Stimulated activated CD8-positive, alpha-beta memory T cell treated with anti-CD3 and anti-CD28 coated beads, Interleukin-4, amount 100 ng/mL, for 24 hours (primary cell): ENCODE results near the gene KPNA1.
"Not testable (repeated sequence)": the region's sequence is repeated elsewhere in the genome, so short reads cannot be mapped to it uniquely, and the experiment has no call there.

Source experiments
- DNase-seq: peaks from one replicate; pipeline ENCODE4 v3.0.0-alpha.2; 2020; ENCODE audit warnings: low read depth

KPNA1 gene

DNA sequence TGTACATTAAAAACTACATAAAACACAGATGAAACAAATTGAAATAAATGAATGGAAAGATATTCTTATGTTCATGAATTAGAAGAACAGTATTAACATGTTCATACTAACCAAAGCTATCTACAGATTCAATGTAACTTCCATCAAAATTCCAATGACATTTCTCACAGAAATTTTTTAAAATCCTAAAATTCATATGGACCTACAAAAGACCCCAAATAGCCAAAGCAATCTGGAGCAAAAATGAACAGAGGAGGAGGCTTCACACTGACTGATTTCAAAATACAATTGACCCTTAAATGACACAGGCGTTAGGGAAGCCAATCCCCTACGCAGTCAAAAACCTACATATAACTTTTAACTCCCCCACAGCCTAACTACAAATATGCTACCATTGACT is 39.4 kb downstream of the KPNA1 start:
- DNase-seq: no peak

DNA sequence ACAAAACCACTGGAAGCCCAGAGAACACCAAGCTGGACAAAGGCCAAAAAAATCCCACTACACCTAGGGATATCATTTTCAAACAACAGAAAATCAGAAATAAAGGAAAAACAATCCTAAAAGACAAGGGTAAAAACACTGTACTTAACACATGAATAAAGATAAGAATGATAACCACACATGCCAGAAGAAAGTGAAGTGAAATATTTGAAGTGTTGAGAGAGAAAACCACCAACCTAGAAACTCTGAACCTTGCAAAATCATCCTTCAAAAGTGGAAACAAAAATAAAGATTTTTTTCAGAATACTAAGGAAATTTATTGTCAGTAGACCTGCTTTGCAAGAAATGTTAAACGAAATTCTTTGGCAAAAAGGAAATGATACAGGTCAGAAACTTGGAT is 45.1 kb downstream of the KPNA1 start:
- DNase-seq: no peak

DNA sequence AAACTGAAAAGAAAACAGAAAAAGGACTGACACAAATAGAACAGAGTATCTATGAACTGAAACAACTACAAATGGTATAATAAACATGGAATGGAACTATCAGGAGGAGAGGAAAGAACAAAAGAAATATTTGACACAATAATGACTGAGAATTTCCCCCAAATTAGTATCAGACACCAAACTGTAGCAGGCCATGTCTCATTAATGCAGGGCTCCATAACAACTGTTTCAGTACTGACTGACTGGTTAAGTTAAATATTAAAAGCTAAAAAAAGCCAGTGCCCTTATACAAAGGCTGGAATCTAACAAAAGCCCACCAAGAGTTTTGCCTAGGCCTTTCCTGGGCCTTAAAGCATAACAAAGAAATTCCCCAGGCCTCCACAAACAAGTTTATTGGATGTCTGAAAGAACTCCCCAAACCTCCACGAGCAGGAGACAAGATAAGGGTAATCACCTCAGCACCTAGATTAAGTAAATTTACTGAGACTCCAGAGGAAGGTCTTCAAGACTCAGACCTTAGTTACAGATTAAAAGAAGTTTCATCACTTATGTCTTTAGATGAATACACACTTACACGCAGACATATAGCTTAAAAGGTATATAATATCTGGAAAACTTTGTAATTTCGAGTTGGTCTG is 45.7 kb downstream of the KPNA1 start:
- no peak for DNase-seq

DNA sequence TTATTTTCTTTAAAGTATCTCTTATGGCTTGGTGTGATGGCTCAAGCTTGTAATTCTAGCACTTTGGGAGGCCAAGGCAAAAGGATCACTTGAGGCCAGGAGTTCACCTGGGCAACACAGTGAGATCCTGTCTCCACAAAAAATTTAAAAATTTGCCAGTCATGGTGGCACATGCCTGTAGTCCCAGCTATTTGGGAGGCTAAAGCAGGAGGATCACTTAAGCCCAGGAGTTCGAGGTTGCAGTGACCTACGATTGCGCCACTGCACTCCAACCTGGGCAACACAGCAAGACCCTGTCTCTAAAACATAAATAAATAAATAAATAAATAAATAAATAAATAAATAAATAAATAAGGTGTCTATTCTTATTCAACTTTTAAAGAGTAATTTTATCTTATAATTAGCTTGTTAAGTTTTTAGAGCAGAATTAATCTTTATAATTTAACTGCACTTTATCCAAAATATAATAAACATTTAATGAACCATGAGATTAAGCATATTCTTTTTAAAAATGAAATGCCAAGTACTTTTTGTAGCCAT is 48.0 kb downstream of the KPNA1 start:
- DNase-seq: no peak

DNA sequence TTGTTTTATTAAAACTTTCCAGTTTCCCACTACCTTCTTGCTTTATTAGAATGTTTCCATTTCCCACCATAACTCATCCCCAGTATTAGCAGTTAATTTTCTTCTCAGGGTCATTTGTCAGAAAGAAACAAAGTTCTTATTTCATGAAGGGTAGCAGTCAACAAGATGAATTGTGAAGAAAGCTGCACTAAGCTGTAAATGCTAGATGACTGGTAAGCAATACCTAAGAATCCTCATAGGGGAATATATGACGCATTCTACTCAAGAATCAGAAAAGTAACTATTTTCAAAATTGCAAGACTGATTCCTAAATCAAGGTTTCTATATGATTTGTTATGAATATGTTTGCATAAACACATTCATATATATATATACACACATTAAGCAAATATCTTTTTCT is 50.1 kb downstream of the KPNA1 start:
- DNase-seq: no peak

DNA sequence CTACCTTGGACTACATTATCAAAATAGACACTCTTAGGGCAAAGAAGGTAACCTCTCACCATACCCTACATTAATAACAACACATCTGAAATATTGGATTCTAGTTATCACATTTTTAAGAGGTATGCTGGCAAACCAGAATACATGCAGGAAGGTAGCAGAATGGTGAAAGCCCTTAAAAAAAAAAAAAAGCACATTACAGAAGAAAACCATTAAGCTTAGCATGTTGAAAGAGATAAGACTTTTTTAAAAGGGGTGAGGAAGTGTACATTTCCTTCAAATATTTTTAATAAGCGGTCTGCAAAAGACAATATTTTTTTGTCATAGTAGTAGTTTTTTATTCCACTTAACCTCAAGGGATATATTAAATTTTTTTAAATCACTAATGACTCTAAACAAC is 52.3 kb downstream of the KPNA1 start:
- DNase-seq: no peak

DNA sequence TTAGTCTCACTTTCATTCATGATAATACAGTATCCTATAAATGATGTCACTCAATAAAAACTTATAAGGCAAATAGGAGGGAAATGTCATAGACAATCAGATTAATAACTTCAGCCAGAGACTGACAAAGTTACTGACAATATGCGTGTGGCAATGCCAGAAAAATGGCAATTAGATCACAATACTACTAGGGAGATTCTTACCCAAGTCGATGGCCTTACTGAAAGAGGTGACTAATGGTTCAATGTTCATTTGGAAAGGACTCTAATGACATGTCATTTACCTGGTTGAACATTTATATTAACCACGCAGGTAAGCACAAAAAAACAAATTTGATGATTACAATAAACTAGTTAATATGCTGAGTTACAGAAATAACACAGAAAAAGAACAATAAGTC is 52.9 kb downstream of the KPNA1 start:
- DNase-seq: no peak

DNA sequence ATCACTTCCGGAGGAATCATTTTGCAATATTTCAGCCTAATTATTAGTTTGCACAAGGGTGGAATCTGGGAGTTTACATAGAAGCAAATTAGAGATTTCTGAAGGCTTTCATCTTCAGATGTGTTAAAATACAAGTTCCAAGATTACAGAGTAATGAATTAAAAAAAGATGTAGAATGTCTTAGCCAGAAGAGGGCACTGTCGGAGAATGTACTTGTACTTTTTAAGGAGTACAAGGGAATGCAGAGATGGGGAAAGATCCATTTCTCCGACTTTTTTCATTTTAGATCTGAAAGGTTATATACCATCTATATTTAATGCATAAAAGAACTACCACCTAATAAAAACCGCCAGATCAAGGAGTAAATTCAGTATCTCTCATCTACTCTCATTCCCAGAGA is 55.7 kb downstream of the KPNA1 start:
- DNase-seq: no peak

DNA sequence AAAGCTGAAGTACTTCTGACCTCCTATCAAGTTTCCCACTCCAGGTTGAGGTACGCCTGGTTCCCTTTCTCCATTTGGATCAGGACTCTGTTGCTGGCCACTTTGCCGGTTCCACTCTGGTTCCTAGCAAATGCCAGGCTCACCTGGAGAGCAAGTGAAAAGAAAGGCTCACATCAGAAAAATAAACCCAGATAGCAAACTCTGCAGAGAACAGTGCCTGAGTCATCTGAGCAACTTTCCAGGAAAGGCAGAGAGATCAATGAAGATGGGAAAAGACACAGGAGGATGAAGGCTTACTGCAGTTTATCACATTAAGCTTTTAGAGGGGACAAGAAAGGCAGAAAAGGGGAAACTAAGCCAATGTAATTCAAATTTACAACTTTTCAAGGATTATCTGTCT is 57.0 kb downstream of the KPNA1 start:
- DNase-seq: no peak

DNA sequence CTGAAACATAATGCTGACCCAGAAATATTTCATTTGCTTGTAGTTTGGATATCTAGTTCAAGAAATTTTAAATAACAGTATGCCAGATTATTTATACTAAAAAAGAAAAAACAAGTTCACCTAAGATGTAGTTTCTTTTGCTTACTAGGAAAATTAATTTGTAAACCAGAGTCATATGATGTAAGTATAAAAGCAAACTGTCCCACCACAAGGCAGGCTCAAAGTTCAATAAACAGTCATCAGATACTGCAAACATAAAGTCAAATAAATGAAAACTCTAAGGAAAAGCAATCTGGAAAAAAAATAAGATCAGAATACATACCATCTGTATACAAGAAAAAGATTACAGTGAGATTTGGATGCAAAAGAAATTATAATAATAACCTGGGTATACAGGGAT is 58.7 kb downstream of the KPNA1 start:
- DNase-seq: no peak

DNA sequence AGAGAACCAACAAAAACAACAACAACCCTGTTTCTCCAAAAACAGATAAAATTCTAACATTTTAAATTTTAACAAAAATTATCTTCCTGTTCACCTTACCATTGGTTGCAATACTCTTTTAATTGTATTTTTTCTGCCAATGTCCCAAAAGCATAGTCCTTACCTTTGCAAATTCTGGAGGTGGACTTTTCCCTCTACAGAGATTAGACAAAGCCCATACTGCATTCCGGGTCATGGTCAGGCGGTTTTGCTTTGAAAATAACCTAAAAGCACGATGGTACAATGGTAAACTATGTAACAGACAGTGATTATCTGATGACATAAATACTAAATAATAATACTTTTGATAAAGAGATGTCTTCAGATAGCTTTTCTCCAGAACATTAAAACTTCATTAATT is 63.4 kb downstream of the KPNA1 start:
- no peak for DNase-seq

DNA sequence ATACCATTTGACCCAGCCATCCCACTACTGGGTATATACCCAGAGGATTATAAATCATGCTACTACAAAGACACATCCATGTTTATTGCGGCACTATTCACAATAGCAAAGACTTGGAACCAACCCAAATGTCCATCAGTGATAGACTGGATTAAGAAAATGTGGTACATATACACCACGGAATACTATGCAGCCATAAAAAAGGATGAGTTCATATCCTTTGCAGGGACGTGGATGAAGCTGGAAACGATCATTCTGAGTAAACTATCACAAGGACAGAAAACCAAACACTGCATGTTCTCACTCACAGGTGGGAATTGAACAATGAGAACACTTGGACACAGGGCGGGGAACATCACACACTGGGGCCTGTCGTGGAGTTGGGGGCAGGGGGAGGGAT is 66.5 kb downstream of the KPNA1 start:
- not testable (repeated sequence) for DNase-seq

DNA sequence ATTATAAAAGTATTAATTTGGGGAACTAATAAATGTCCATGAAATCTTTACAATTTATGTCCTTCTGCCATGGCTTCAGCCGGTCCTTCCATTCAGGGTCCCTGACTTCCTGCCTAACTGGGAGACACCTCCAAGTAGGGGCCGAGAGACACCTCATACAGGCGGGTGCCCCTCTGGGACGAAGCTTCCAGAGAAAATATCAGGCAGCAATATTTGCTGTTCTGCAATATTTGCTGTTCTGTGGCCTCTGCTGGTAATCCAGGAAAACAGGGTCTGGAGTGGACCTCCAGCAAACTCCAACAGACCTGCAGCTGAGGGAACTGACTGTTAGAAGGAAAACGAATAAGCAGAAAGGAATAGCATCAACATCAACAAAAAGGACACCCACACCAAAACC is 70.2 kb downstream of the KPNA1 start:
- DNase-seq: not testable (repeated sequence)

DNA sequence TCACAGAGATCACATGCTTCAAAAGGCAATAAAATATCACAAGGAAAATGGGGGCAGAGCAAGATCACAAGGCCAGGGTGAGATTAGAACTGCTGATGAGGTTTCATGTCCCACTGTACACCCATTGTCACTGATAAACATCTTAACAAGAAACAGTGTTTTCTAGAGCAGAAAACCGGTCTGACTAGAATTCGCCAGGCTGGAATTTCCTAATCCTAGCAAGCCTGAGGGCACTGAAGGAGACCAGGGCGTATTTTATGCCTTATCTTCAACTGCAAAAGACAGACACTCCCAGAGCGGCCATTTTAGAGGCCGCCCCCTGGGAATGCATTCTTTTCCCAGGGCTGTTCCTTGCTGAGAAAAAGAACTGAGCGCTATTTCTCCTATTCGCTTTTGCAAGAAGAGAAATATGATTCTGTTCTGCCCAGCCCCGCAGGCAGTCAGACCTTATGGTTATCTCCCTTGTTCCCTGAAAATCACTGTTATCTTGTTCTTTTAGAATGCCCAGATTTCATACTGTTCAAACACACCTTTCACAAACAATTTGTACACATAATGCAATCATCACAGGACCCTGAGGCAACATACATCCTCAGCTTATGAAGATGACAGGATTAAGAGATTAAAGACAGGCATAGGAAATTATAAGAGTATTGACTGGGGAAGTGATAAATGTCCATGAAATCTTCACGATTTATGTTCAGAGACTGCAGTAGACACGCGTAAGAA is 70.8 kb downstream of the KPNA1 start:
- not testable (repeated sequence) for DNase-seq

DNA sequence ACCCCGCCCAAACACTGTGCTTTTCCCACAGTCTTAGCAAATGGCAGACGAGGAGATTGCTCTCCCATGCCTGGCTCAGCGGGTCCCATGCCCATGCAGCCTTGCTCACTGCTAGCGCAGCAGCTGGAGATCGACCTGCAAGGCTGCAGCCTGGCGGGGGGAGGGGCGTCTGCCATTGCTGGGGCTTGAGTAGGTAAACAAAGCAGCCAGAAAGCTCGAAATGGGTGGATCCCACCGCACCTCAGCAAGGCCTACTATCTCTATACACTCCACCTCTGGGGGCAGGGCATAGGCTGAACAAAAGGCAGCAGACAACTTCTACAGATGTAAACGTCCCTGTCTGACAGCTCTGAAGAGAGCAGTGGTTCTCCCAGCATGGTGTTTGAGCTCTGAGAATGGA is 71.6 kb downstream of the KPNA1 start:
- DNase-seq: no peak

DNA sequence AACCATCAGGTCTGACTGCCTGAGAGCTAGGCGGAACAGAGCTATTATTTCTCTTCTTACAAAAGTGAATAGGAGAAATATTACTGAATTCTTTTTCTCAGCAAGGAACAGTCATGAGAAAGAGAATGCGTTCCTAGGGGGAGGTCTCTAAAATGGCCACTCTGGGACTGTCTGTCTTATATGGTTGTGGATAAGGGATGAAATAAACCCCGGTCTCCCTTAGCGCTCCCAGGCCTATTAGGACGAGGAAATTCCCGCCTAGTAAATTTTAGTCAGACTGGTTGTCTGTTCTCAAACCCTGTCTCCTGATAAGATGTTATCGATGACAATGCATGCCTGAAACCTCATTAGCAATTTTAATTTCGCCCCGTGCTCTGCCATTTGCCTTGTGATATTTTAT is 78.8 kb downstream of the KPNA1 start:
- no peak for DNase-seq

DNA sequence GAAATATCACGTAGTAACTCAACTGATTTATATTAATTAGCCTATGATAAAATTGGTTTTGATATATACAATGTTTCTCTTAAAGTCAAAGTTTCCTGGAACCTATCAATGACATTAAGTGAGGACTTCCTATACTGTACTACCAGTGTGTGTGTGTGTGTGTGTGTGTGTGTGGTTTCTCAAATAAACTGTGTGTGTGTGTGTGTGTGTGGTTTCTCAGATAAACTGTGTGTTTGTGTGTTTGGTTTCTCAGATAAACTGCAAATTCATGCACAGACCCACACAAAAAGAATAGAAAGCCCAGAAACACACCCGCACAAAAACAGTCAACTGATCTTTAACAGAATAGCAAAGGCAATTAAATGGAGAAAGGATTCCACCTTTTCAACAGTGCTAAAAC is 84.4 kb downstream of the KPNA1 start:
- no peak for DNase-seq

DNA sequence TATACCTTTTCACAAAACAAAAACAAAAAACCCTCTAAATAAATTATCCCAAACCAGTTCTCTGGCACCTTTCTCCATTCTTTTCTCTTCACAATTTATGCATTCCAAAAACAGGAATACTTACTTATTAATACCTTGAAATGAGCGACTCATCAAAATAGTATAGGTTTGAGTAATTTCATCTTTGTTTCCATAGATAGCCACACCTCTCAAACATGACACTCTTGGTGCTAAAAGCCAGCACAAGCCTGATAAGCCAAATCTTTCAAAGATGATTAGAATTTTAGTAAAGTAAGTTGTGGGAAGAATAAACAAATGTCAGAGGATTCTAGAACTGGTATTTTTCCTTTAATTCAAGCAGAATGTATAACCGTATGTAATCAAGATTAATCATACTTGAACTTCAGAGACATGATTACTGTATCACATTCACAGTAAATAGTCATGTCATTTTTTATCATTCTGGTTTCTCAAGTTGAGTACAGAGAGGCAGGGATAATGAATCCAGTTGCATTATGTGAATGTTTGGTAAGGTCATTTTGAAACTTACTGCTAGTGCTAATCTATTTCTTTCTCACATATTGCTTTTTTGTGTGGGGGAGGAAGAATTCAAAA is 86.8 kb downstream of the KPNA1 start:
- DNase-seq: no peak

DNA sequence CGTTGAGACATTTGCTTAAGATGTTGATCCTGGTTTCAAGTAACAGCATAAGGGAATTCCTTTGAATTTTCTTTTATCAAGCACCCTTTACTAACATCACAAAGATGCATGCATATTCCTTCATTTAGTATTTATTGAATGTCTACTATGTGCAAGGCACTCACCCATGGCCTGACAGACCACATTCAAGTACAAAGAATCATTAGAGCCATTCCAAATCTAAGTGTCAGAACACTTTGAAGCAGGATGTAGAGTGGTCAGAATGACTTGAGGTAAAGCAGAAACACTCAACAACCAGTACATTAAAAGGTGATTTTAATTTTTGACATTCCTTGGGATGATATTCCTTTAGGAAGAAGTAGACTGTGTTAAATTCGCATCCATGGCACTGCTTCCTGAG is 92.9 kb downstream of the KPNA1 start:
- no peak for DNase-seq

DNA sequence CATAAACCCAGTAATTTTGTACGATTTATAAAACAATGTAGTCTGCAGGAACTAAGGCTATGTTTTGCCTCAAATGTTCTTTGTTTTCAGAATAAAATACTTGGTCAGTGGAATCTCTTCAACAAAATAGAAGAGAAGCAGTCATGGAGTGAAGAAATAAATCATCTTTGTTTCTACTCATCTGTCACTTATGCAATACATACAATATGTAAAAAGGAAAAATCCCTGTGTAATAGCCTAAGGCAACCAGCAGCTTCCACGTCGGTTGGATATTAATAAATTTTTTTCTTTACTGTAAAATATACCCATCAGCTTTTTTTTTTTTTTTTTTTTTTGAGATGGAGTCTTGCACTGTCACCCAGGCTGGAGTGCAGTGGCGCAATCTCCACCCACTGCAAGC is 93.6 kb downstream of the KPNA1 start:
- no peak for DNase-seq

DNA sequence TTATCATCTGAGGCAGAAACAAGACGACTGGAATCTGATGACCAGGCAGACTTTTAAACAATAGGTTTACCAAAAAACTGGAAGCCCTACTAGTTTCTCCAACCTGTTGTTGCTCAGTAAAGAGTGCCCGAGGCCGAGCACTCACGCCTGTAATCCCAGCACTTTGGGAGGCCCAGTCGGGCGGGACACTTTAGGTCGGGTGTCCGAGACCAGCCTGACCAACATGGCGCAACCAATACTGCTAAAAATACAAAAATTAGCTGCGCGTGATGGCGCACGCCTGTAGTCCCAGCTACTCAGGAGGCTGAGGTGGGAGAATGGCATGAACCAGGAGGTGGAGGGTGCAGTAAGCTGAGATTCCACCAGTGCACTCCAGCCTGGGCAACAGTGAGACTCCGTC is 97.8 kb downstream of the KPNA1 start:
- DNase-seq: no peak

DNA sequence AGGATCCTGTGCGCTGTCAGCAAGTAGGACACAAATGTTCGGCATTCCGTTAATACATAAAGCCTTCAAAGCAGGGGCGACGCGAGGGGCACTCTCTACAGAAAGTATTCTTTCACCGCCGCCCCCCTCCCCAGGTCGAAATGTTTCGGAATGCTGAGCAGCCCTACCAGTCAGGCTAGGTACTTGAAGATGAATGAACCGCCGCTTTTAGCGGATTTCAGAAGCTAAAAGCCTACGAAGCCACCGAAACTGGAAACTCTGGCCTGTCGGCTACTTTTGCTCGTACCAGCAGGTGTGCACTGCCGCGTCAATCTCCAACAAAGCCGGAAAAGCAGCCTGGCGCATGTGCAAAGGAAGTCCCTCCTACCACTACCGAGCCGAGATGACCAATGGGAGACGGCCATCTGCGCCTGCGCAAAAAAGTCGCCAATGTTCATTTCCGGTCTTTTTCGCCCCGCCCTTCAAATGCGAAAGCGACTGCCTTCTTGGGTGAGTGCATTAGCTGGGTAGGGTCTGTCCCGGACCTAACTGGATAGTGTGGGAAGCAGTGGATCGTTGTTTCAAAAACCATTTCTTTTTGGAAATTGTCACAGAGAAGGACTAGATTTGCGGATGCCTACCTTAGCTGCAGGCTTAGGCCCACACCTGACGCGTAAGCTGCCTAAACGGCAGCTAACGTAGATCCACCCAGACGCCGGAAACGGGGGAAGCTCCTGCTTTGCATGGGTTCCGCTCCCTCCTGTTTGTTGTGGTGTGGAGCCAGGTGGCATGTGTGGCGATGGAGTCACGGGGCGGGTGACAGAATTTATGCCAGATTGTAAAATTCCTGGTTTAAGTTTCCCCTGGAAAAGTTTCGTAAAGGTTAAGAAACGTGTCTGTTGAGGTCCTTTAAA is 98.7 kb downstream of the KPNA1 start, which contains the start of gene WDR5B:
TSS of gene WDR5B (minus strand) at position 301 of the 893 bp plus-strand sequence. CDS start 534 bp downstream, outside the sequence.
- peak; percentile 97 for DNase-seq
